Amygdala (tissue), 56 donors: ENCODE measurements around the gene RRP15.

Source experiments
- DNase-seq, 56 donors: peaks; one replicate each; lab custom pipeline; 2025; lab: John Stamatoyannopoulos, UW

The RRP15 gene

DNA sequence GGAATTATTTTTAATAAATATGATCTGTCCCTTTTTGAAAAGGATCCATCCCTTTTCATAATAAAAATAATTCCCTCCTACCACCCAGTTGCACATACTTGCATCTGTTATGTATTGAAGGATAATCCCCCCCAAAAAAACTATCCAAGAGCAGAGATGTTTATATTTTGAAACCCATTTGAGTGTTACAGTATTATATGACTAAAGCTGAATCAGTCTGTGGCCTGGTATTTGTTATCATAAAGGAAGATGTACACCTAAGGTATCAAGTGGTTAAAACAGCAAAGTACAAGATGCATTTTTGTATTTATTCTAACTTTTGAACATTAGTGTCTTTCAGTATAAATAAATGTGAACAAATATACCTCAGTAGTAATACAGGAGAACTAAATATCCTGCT lies 47.3 kb downstream of the RRP15 start:
- DNase-seq: no peak

DNA sequence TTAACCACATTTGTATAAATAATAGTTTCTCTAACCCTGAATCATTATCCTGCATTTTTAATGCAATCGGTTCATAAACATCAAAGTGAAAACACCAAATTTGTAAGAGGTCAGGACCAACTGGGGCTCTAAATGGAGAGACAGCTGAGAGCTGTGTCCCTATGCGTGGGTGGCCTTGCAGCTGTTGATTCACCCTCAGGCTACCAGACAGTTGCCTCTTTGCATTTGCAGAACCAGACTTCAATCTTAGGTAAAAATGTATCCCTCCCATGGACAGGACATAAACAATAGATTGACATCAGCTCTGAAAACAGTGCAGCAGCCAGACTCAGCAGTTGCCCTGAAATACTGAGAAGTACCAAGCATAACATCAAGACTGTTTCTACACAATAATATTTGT lies 51.2 kb downstream of the RRP15 start:
- DNase-seq: no peak

GRCh38 chr1:218339267-218339831 lies 54.3 kb downstream of the RRP15 start:
- DNase-seq: no peak

DNA sequence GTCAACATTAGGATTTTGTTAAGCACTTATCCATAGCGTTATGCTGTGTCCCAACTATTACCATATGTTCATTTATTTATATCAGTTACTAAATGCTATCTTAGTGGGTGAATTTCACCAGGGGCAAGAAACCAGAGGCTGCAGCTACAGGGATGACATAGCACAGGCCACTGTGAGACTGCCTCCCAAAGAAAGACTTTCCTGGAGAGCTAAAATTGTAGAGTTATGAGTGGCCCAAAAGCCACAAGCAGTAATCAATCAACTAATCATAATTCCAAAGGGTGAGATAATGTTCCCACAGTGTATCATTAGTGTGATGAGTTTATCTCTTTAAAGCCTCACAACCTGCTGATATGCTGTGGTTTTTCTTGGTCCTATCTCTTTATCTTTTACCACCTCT lies 56.2 kb downstream of the RRP15 start:
- DNase-seq: no peak

DNA sequence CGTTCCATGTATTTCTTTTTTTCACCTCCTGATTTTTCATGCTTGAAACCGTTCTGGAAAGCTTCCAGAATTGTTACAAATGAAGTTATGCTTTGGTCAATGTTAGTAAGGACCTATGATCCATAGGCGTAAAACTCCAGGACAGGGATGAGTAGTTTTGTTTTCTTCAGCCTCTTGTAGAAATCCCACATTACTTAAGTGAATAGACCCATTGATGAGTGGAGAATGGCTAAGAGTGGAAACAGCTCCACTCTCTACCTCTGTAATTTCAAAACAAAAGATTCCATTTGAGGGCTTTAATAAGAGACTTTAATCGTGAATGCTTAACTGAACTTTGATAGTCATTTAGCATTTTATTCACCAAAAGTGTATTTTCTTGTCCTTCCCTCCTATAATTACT lies 57.0 kb downstream of the RRP15 start:
- no peak for DNase-seq

- peak in 29 of 56 donors; percentile 16 to 76 (median 47) for DNase-seq
Measured at GRCh38 chr1:218344814-218345672, 60.0 kb downstream of the RRP15 start, which contains the start of gene TGFB2. TGFB2 (plus strand) TSS chr1:218345336; CDS start chr1:218346702, 1,366 bp downstream.

DNA sequence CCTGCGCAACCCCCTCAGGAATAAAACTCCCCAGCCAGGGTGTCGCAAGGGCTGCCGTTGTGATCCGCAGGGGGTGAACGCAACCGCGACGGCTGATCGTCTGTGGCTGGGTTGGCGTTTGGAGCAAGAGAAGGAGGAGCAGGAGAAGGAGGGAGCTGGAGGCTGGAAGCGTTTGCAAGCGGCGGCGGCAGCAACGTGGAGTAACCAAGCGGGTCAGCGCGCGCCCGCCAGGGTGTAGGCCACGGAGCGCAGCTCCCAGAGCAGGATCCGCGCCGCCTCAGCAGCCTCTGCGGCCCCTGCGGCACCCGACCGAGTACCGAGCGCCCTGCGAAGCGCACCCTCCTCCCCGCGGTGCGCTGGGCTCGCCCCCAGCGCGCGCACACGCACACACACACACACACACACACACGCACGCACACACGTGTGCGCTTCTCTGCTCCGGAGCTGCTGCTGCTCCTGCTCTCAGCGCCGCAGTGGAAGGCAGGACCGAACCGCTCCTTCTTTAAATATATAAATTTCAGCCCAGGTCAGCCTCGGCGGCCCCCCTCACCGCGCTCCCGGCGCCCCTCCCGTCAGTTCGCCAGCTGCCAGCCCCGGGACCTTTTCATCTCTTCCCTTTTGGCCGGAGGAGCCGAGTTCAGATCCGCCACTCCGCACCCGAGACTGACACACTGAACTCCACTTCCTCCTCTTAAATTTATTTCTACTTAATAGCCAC lies 60.7 kb downstream of the RRP15 start:
- peak in 27 of 56 donors; percentile 14 to 74 (median 44) for DNase-seq

GRCh38 chr1:218346391-218347204 lies 61.5 kb downstream of the RRP15 start:
- DNase-seq: peak in 12 of 56 donors; percentile 13 to 49 (median 24)

DNA sequence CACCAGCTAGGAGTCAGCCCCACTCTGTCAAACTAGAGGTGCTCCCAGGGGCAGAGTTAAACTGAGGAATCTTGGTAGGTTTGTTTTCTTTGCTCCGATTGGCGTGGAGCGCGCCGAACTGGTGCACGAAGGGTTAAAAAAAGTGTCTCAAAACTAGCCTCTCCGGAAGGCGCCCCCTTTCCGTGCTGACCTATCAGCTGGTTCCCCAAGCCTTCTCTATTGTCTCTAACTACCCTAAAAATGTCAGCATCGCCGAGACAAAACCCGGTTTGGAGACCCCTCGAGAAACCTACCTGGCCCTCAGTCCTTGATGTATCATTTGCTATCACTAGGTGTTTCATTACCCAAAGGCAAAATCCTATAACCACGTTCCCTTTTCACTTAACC lies 62.2 kb downstream of the RRP15 start:
- DNase-seq: peak in 14 of 56 donors; percentile 8 to 40 (median 19)

DNA sequence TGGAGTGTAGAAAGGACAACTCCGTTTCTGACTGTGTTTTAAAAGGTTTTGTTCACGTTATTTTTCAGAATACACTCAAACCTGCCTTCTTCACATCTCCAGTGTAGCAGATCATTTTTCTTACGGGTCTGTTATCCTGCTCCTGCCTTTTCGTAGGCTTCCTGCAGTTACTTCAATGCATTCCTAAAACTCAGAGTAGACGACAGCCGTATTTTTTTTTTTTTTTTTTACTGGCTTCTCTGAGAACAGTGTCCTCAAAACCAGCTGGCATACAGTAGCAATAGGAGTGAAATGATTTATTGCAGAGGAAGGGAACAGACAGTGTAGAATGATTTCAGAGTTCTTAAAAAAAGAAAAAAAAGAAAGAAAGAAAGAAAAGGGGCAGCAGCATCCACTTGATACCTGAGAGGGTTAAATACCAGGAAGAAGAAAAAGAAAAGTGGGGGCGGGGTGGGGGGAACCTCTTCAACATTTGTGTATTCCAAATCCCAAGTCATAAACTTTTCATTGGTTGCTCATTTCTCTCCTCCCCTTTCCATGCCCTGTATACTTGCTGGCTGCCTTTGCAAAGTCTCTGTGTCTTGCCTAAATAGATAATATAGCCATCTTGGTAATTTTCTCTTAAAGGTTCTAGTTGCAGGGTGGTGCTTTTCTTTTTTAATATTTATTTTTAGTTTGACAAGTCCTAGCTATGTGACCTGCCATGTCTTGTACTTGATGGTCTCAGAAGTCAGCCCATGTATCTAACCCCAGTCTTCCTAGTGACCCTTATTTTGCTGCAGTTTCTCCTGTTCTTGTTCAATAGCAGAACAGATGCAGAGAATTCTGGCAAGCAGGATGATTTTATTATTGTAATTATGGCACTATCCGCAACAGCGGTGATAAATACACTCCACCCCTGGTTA lies 62.9 kb downstream of the RRP15 start:
- DNase-seq: peak in 2 of 56 donors; percentile 12 to 62

DNA sequence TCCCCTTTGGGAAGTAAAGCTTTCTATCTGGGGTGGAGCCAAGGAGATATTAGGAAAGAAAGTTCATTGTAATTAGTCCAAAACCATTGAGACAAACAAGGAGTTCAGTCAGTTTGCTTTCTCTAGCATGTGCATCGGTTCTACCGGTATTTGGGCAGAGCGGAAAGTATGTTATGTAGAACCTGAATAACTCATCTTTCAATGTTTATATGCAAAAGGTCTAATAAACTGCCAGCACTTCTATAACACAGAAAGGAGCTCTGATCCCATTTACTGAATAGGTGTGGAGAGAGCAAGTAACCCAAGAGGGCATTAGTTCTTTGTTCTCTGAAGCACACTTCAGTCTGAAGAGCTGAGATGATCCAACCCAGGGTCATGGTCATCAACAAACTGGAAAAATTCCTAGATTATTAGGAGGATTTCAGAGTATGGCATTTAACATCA lies 63.6 kb downstream of the RRP15 start:
- peak in 1 of 56 donors; percentile 62 for DNase-seq

GRCh38 chr1:218349348-218350034 lies 64.4 kb downstream of the RRP15 start:
- DNase-seq: no peak

- DNase-seq: no peak
Measured at GRCh38 chr1:218350035-218350525, 65.0 kb downstream of the RRP15 start.

GRCh38 chr1:218350801-218351266 lies 65.7 kb downstream of the RRP15 start:
- DNase-seq: peak in 1 of 56 donors; percentile 23

GRCh38 chr1:218351391-218352074 lies 66.4 kb downstream of the RRP15 start:
- DNase-seq: peak in 3 of 56 donors; percentile 13 to 28 (median 14)

DNA sequence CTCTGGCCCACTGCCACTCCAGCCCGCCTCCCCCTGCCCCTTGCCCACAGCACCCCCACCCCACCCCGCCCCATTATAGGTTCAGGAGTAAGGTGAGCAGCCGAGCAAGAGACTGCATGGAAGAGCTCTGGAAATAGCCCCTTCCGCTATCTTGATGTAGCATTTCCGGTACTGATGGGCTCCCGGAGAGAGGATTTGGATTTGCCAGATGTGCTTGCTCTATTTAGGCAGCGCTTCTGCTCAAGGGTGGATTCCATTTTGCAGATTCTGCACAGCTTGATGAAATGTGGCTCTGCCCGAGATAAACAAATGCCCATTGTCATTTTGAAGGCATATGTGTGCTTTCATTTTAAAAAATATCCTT lies 67.0 kb downstream of the RRP15 start:
- no peak for DNase-seq

DNA sequence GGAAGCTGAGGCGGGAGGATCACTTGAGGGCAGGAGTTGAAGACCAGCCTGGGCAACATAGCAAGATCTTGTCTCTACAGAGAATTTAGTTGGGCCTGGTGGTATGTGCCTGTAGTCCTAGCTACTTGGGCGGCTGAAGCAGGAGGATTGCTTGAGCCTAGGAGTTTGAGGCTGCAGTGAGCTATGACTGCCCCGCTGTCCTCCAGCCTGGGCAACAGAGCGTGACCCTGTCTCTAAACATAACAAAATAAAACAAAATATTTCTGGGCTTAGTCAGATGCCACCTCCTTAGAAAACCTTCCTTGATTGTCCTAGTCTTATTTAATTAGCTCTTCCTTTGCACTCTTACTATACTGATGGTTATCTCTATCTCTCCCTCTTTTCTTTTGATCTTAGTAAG lies 68.6 kb downstream of the RRP15 start:
- DNase-seq: no peak

GRCh38 chr1:218355278-218355677 lies 70.2 kb downstream of the RRP15 start:
- DNase-seq: no peak
